Fibroblast of upper back skin (primary cell): ENCODE results near the gene STAG3.
"Not testable (repeated sequence)": the region's sequence is repeated elsewhere in the genome, so short reads cannot be mapped to it uniquely, and the experiment has no call there.

Experiments
- DNase-seq: peaks from one replicate; pipeline ENCODE4 v3.0.0-alpha.2; 2013

Gene STAG3

GRCh38 chr7:100248483-100248882 lies 70.8 kb downstream of the STAG3 start:
- no peak for DNase-seq

GRCh38 chr7:100257017-100257416 lies 79.3 kb downstream of the STAG3 start:
- no peak for DNase-seq

GRCh38 chr7:100259984-100260383 lies 82.3 kb downstream of the STAG3 start:
- DNase-seq = not testable (repeated sequence)

GRCh38 chr7:100262896-100263295 lies 85.2 kb downstream of the STAG3 start:
- DNase-seq = not testable (repeated sequence)
